CD4-positive, alpha-beta T cell treated with Interferon alpha-2 for 1 hour (primary cell): Measurements from ENCODE around the gene SPATA17.
"Not testable (repeated sequence)": the region's sequence is repeated elsewhere in the genome, so short reads cannot be mapped to it uniquely, and the experiment has no call there.

ENCODE experiments used
- DNase-seq, 2 donors: peaks; one replicate each; pipeline ENCODE4 v3.0.0-alpha.2; 2020 to 2022

SPATA17 gene

GRCh38 chr1:217630711-217631591 lies at the start of gene SPATA17, which contains the start of gene GPATCH2:
Gene SPATA17, plus strand, starts transcription at chr1:217631344. Its CDS starts 35 bp downstream, at chr1:217631379.
Gene GPATCH2, minus strand, starts transcription at chr1:217631090. Its CDS starts 119 bp downstream, at chr1:217630971.
- DNase-seq: peak; percentile 84 to 89

- not testable (repeated sequence) for DNase-seq
These were observed 46.8 kb upstream of the SPATA17 start for GRCh38 chr1:217584286-217584811.

- no peak for DNase-seq
These were observed 45.6 kb upstream of the SPATA17 start for GRCh38 chr1:217585577-217585976.

- DNase-seq: no peak
These were observed 44.6 kb upstream of the SPATA17 start for GRCh38 chr1:217586586-217586985.

- DNase-seq: no peak
These were observed 40.5 kb upstream of the SPATA17 start for GRCh38 chr1:217590598-217590997.

- no peak for DNase-seq
These were observed 32.0 kb upstream of the SPATA17 start for GRCh38 chr1:217599154-217599553.

GRCh38 chr1:217602380-217602779 lies 28.8 kb upstream of the SPATA17 start:
- no peak for DNase-seq

GRCh38 chr1:217605390-217605789 lies 25.8 kb upstream of the SPATA17 start:
- no peak for DNase-seq

GRCh38 chr1:217614200-217614712 lies 16.9 kb upstream of the SPATA17 start:
- no peak for DNase-seq

GRCh38 chr1:217617126-217617525 lies 14.0 kb upstream of the SPATA17 start:
- DNase-seq: no peak

- no peak for DNase-seq
These were observed 10.3 kb upstream of the SPATA17 start for GRCh38 chr1:217620814-217621213.

GRCh38 chr1:217622042-217622441 lies 9.1 kb upstream of the SPATA17 start:
- no peak for DNase-seq

- no peak for DNase-seq
These were observed 4.8 kb upstream of the SPATA17 start for GRCh38 chr1:217626321-217626720.

- DNase-seq: no peak
These were observed 3.7 kb upstream of the SPATA17 start for GRCh38 chr1:217627431-217627830.

GRCh38 chr1:217642455-217642854 lies 11.3 kb downstream of the SPATA17 start:
- DNase-seq: no peak

- no peak for DNase-seq
These were observed 16.6 kb downstream of the SPATA17 start for GRCh38 chr1:217647791-217648190.

GRCh38 chr1:217650674-217651073 lies 19.5 kb downstream of the SPATA17 start:
- no peak for DNase-seq

GRCh38 chr1:217660353-217661062 lies 29.4 kb downstream of the SPATA17 start:
- DNase-seq: no peak

- no peak for DNase-seq
These were observed 30.3 kb downstream of the SPATA17 start for GRCh38 chr1:217661407-217661806.

- DNase-seq: no peak
These were observed 37.3 kb downstream of the SPATA17 start for GRCh38 chr1:217668351-217668940.

- no peak for DNase-seq
These were observed 42.2 kb downstream of the SPATA17 start for GRCh38 chr1:217673387-217673786.

GRCh38 chr1:217674028-217674729 lies 43.0 kb downstream of the SPATA17 start:
- no peak for DNase-seq
